Adrenal gland (tissue), 5 donors: ENCODE measurements around the gene FYCO1.

ENCODE experiments used
- CTCF ChIP-seq, 6 experiments: fragments of 450-650 bp in 4 of 6; fragments of 200-600 bp in 2 of 6; sonication (generic) in 1 of 6; IDR thresholded peaks; 1 replicate in 5 of 6; 2 replicates in 1 of 6; pipeline versions ENCODE4 v1.5.1 to v1.8.0; 2016 to 2021; ENCODE audit warnings: antibody characterized with exemption in 6 of 6, mild to moderate bottlenecking in 2 of 6, moderate library complexity in 1 of 6
- POLR2A ChIP-seq, 2 donors: fragments of 450-650 bp; IDR thresholded peaks; one replicate each; pipeline ENCODE4 v1.6.1; 2017; ENCODE audit warnings: antibody characterized with exemption in 2 of 2, mild to moderate bottlenecking in 2 of 2, moderate library complexity in 1 of 2
- donor health status: DM: no; HTN: no; CAD: no.

DNA sequence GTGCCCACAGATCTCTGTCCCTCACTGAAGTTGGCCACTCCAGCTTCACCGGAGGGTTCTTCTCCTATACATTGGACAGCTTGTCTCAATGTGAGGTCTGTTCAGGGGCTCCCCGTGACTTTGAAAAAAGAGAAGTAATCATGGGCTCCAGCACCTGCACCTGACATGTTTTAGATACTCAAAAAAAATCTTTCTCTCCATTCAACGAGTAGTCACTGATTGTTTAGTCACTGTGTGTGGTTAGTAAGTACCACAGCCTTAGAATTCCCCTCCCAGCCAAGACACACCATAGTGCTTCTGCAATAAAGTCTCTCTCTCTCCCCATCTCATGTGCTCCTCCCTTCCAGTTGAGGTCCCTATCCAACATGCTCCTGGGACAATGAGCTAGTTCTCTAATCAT is 90.7 kb downstream of the FYCO1 start:
- TF ChIP-seq CTCF (IDR thresholded peaks at IDR 0.05) = no peak
- no peak for TF ChIP-seq POLR2A (IDR thresholded peaks at IDR 0.05)
